HG03378 (cell line): ENCODE data around the gene MOGAT3.

ENCODE experiments used
- ATAC-seq: cut with Tn5 transposase; IDR thresholded peaks from one replicate; pipeline ENCODE4 v1.9.1; 2021; ENCODE audit warnings: mild to moderate bottlenecking, moderate library complexity; ENCODE audit not compliant: unreplicated experiment

MOGAT3 gene

GRCh38 chr7:101200862-101201599 is at the start of gene MOGAT3:
TSS of gene MOGAT3 (minus strand) at chr7:101201036. CDS start at chr7:101200854, 182 bp downstream.
- no peak for ATAC-seq

- no peak for ATAC-seq
Observed at GRCh38 chr7:101250324-101250723, 49.5 kb upstream of the MOGAT3 start.

- no peak for ATAC-seq
Observed at GRCh38 chr7:101248276-101248675, 47.4 kb upstream of the MOGAT3 start.

- no peak for ATAC-seq
Observed at GRCh38 chr7:101245147-101245668, 44.4 kb upstream of the MOGAT3 start.

- peak; percentile 82 for ATAC-seq
Observed at GRCh38 chr7:101244375-101245146, 43.7 kb upstream of the MOGAT3 start, which contains the start of gene FIS1. TSS of gene FIS1 (minus strand) at chr7:101245081. CDS start at chr7:101245004, 77 bp downstream.

GRCh38 chr7:101243646-101244374 is 43.0 kb upstream of the MOGAT3 start:
- no peak for ATAC-seq

- ATAC-seq: no peak
Observed at GRCh38 chr7:101241443-101242349, 40.9 kb upstream of the MOGAT3 start.

GRCh38 chr7:101241015-101241363 is 40.2 kb upstream of the MOGAT3 start:
- no peak for ATAC-seq

GRCh38 chr7:101240226-101241014 is 39.6 kb upstream of the MOGAT3 start:
- no peak for ATAC-seq

GRCh38 chr7:101239951-101240220 is 39.0 kb upstream of the MOGAT3 start:
- ATAC-seq: no peak

GRCh38 chr7:101239191-101239950 is 38.5 kb upstream of the MOGAT3 start:
- no peak for ATAC-seq

GRCh38 chr7:101238226-101239182 is 37.7 kb upstream of the MOGAT3 start:
- no peak for ATAC-seq

- ATAC-seq: no peak
Observed at GRCh38 chr7:101237206-101238067, 36.6 kb upstream of the MOGAT3 start, which contains the start of gene CLDN15. TSS of gene CLDN15 (minus strand) at chr7:101237802. CDS start at chr7:101237581, 221 bp downstream.

- no peak for ATAC-seq
Observed at GRCh38 chr7:101236292-101236835, 35.5 kb upstream of the MOGAT3 start.

GRCh38 chr7:101235522-101235921 is 34.7 kb upstream of the MOGAT3 start:
- no peak for ATAC-seq

- ATAC-seq: no peak
Observed at GRCh38 chr7:101235050-101235449, 34.2 kb upstream of the MOGAT3 start.
